ENCODE results near the gene LYVE1. TPM values are rescaled to one million over a fixed set of nuclear protein-coding genes. Genes with fewer than 3 reads are reported as not detected.

Gene LYVE1
- total and polyA plus RNA-seq, 9 donors, result 19.0 to 159 (median 34.5) TPM

- TF ChIP-seq CTCF (IDR thresholded peaks at IDR 0.05) (no peak), EP300 (IDR thresholded peaks at IDR 0.05) (no peak), POLR2A (IDR thresholded peaks at IDR 0.05) (no peak)
- Histone ChIP-seq H3K36me3 (no peaks in the 10 kb centered on the region), H3K27ac (no peak overlapping the region), H3K4me1 (ENCODE audit: insufficient read depth) (peaks cover 9% of the 10 kb centered on the region), H3K4me3 (no peak overlapping the region), H3K9me3 (no peaks in the 10 kb centered on the region), H3K27me3 (no peaks in the 10 kb centered on the region)
- no peak for DNase-seq
- intact Hi-C loops (cut with DNase I), result loop anchor here in 1 of 4 donors (5.0 kb wide), 1 partner anchor 78 kb away; no protein-coding TSS in a partner anchor
- 96 to 100% (median 100%) methylated on average over 3 of the region's 3 CpGs for WGBS, 3 donors
These were observed 11.2 kb upstream of the LYVE1 start for GRCh38 chr11:10579700-10580099.

DNA sequence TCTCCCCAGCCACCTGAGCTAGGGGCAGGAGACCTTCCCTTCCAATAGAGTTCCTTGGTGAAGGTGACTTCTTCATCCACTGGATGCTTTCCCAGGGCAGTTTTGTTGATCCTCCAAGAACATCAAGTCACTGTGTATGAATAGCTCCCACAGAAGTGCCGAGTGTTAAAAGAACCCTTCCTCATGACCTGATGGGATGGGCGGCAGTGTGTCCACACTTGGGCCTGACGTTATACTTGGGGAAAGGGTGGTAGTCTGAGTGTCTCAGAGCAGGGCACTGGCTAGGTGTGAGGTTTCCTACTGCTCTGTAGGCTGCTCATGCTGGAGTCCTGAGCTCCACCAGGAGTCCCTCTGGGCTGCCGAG lies 7.6 kb upstream of the LYVE1 start:
- no peaks in the 10 kb centered on the region for H3K9me3 ChIP-seq
- no peaks in the 10 kb centered on the region for H3K36me3 ChIP-seq
- DNase-seq, result no peak
- H3K4me3 ChIP-seq, result no peak overlapping the region
- H3K27me3 ChIP-seq, result no peaks in the 10 kb centered on the region
- TF ChIP-seq EP300 (IDR thresholded peaks at IDR 0.05) (no peak), CTCF (IDR thresholded peaks at IDR 0.05) (no peak), POLR2A (IDR thresholded peaks at IDR 0.05) (no peak)
- no peak overlapping the region for H3K27ac ChIP-seq
- WGBS, 3 donors, result 83 to 96% (median 89%) methylated on average over 4 of the region's 4 CpGs
- H3K4me1 ChIP-seq (ENCODE audit: insufficient read depth), result no peaks in the 10 kb centered on the region
- intact Hi-C loops (cut with DNase I), result no loop called here

GRCh38 chr11:10575346-10576034 lies 7.0 kb upstream of the LYVE1 start:
- Histone ChIP-seq H3K9me3 (no peaks in the 10 kb centered on the region), H3K27me3 (no peaks in the 10 kb centered on the region), H3K4me3 (no peak overlapping the region), H3K27ac (no peak overlapping the region), H3K4me1 (ENCODE audit: insufficient read depth) (no peaks in the 10 kb centered on the region), H3K36me3 (no peaks in the 10 kb centered on the region)
- no peak for DNase-seq
- intact Hi-C loops (cut with DNase I), result no loop called here
- WGBS, 3 donors, result 94 to 98% (median 94%) methylated on average over 3 of the region's 3 CpGs
- TF ChIP-seq CTCF (IDR thresholded peaks at IDR 0.05) (no peak), POLR2A (IDR thresholded peaks at IDR 0.05) (no peak), EP300 (IDR thresholded peaks at IDR 0.05) (no peak)

DNA sequence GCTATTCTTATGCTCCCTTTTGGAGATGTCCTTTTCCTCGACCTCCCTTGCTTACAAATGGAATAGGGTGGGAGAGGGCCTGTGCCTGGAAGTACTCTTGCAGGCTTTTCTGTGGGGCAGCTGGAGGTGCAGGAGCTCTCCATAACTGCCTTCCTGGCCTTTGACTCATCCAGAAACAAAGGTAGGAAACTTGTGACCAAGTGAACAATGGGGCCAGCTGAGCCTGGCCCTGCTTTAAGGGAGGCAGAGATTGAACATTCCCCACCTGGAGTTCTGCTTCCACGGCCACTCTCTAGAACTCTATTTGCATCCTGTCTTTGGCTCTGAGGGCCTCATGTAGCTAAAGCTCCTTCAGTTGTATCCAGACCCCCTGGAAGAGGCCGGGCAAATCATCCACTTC lies 5.1 kb upstream of the LYVE1 start:
- Histone ChIP-seq H3K4me1 (ENCODE audit: insufficient read depth) (no peaks in the 10 kb centered on the region), H3K27me3 (no peaks in the 10 kb centered on the region), H3K36me3 (no peaks in the 10 kb centered on the region), H3K27ac (no peak overlapping the region), H3K4me3 (no peak overlapping the region), H3K9me3 (no peaks in the 10 kb centered on the region)
- DNase-seq, result no peak
- TF ChIP-seq POLR2A (IDR thresholded peaks at IDR 0.05) (no peak), EP300 (IDR thresholded peaks at IDR 0.05) (no peak), CTCF (IDR thresholded peaks at IDR 0.05) (no peak)
- intact Hi-C loops (cut with DNase I), result no loop called here
- 82 to 90% (median 86%) methylated on average over 3 of the region's 3 CpGs for WGBS, 3 donors
